G401 (cell line): ENCODE results near the gene RAX2. TPM values are rescaled to one million over a fixed set of nuclear protein-coding genes. Genes with fewer than 3 reads are reported as not detected.

Source experiments
- total RNA-seq: library from RNA; depleted of rRNA; stranded (reverse); fragments of >200 nt; shearing (Covaris generic); gene quantifications from 2 replicates; pipeline ENCODE4 v1.2.3, GENCODE V29; 2014; rRNA removed

Gene RAX2
- total RNA-seq, 1 experiment from 2014 or later: not detected

Other genes starting within 250 kb of the RAX2 start
- gene TEKTIP1, start 233.1 kb downstream of the RAX2 start, total RNA-seq: not detected in 2 replicates
- gene MFSD12, start 214.6 kb downstream of the RAX2 start, total RNA-seq: 128 and 151 TPM in 2 replicates
- 131 and 174 TPM in 2 replicates for gene HMG20B, start 199.3 kb downstream of the RAX2 start, total RNA-seq
- gene GIPC3, start 186.8 kb downstream of the RAX2 start, total RNA-seq: not detected in 2 replicates
- gene TBXA2R, start 165.4 kb downstream of the RAX2 start, total RNA-seq: 7.7 and 9.7 TPM in 2 replicates
- gene CACTIN, start 145.4 kb downstream of the RAX2 start, total RNA-seq: 43.3 and 47.8 TPM in 2 replicates
- 5.3 and 13.0 TPM in 2 replicates for gene PIP5K1C, start 71.8 kb downstream of the RAX2 start, total RNA-seq
- gene TJP3, start 63.8 kb downstream of the RAX2 start, total RNA-seq: 12.4 and 15.1 TPM in 2 replicates
- 18.2 and 27.1 TPM in 2 replicates for gene APBA3, start 10.5 kb downstream of the RAX2 start, total RNA-seq
- gene MRPL54, start 9.5 kb downstream of the RAX2 start, total RNA-seq: 60.7 and 66.3 TPM in 2 replicates
- 18.5 and 31.4 TPM in 2 replicates for gene MATK, start 14.2 kb upstream of the RAX2 start, total RNA-seq
- gene ZFR2, start 96.8 kb upstream of the RAX2 start, total RNA-seq: 22.5 and 49.8 TPM in 2 replicates
- 0.18 and 0.44 TPM in 2 replicates for gene ATCAY, start 108.5 kb upstream of the RAX2 start, total RNA-seq
- 22.0 and 27.8 TPM in 2 replicates for gene NMRK2, start 160.8 kb upstream of the RAX2 start, total RNA-seq
- gene DAPK3, start 198.9 kb upstream of the RAX2 start, total RNA-seq: 171 and 247 TPM in 2 replicates
- gene EEF2, start 213.2 kb upstream of the RAX2 start, total RNA-seq: 2,932 and 3,263 TPM in 2 replicates
- gene PIAS4, start 235.5 kb upstream of the RAX2 start, total RNA-seq: 24.7 and 45.7 TPM in 2 replicates